T-helper 2 cell treated with Interferon-gamma antibody and Interleukin-4, amounts not matched to agents 5 μg/mL and 100 μg/mL, for 36 hours (primary cell): ENCODE measurements around the gene SIKE1.
"Not testable (repeated sequence)": the region's sequence is repeated elsewhere in the genome, so short reads cannot be mapped to it uniquely, and the experiment has no call there.

Source experiments
- DNase-seq: peaks from one replicate; pipeline ENCODE4 v3.0.0; 2021; ENCODE audit warnings: low spot score
- H3K27ac Mint-ChIP-seq: one replicate; pipeline ENCODE4 v1.8.0; 2021; ENCODE audit warnings: mild to moderate bottlenecking, mixed read lengths
- H3K27me3 Mint-ChIP-seq: one replicate; pipeline ENCODE4 v1.8.0; 2021; ENCODE audit warnings: low read depth, mixed read lengths
- H3K36me3 Mint-ChIP-seq: one replicate; pipeline ENCODE4 v1.8.0; 2021; ENCODE audit warnings: low read depth, mixed read lengths
- H3K4me1 Mint-ChIP-seq: one replicate; pipeline ENCODE4 v1.8.0; 2021; ENCODE audit warnings: low read depth, mixed read lengths
- H3K4me3 Mint-ChIP-seq: one replicate; pipeline ENCODE4 v1.8.0; 2022; ENCODE audit warnings: mild to moderate bottlenecking, moderate library complexity, mixed read lengths
- H3K9me3 Mint-ChIP-seq: one replicate; pipeline ENCODE4 v1.8.0; 2021; ENCODE audit warnings: mixed read lengths

SIKE1 gene

GRCh38 chr1:114770989-114771388 is 9.5 kb downstream of the SIKE1 start:
- H3K27me3 Mint-ChIP-seq: no peaks in the 10 kb centered on the region
- H3K9me3 Mint-ChIP-seq: no peaks in the 10 kb centered on the region
- no peak for DNase-seq
- no peak overlapping the region for H3K27ac Mint-ChIP-seq
- H3K36me3 Mint-ChIP-seq: peaks cover 30% of the 10 kb centered on the region
- no peaks in the 10 kb centered on the region for H3K4me1 Mint-ChIP-seq
- no peak overlapping the region for H3K4me3 Mint-ChIP-seq

- Mint-ChIP-seq H3K27me3 (no peaks in the 10 kb centered on the region), H3K36me3 (peaks cover 10% of the 10 kb centered on the region), H3K27ac (no peak overlapping the region), H3K9me3 (peaks cover 7% of the 10 kb centered on the region), H3K4me3 (no peak overlapping the region), H3K4me1 (peaks cover 5% of the 10 kb centered on the region)
- DNase-seq: no peak
These were observed 15.8 kb downstream of the SIKE1 start for GRCh38 chr1:114764689-114765088.

- DNase-seq: no peak
These were observed 22.1 kb downstream of the SIKE1 start for GRCh38 chr1:114758256-114758832.

GRCh38 chr1:114757455-114758255 is 22.8 kb downstream of the SIKE1 start, which contains the start of gene CSDE1:
TSS of gene CSDE1 (minus strand) at chr1:114757984. CDS start at chr1:114739890, 18,094 bp downstream.
- H3K4me1 Mint-ChIP-seq: peaks cover 43% of the 10 kb centered on the region
- H3K4me3 Mint-ChIP-seq: peak within 1 kb of the TSS; percentile 99
- H3K27ac Mint-ChIP-seq: peak within 1 kb of the TSS; percentile 100
- peaks cover 25% of the 10 kb centered on the region for H3K36me3 Mint-ChIP-seq
- peak; percentile 96 for DNase-seq
- H3K27me3 Mint-ChIP-seq: no peaks in the 10 kb centered on the region
- peaks cover 4% of the 10 kb centered on the region for H3K9me3 Mint-ChIP-seq

More at GRCh38 chr1:114758256-114758832, 22.1 kb downstream of the SIKE1 start:
- no peaks in the 10 kb centered on the region for H3K27me3 Mint-ChIP-seq
- H3K27ac Mint-ChIP-seq: peak overlapping the region; percentile 100
- peak overlapping the region; percentile 99 for H3K4me3 Mint-ChIP-seq
- H3K9me3 Mint-ChIP-seq: peaks cover 10% of the 10 kb centered on the region
- peaks cover 42% of the 10 kb centered on the region for H3K4me1 Mint-ChIP-seq
- H3K36me3 Mint-ChIP-seq: peaks cover 26% of the 10 kb centered on the region

- peaks cover 25% of the 10 kb centered on the region for H3K36me3 Mint-ChIP-seq
- peaks cover 49% of the 10 kb centered on the region for H3K4me1 Mint-ChIP-seq
- H3K27ac Mint-ChIP-seq: peak overlapping the region; percentile 100
- H3K27me3 Mint-ChIP-seq: no peaks in the 10 kb centered on the region
- no peak for DNase-seq
- peak overlapping the region; percentile 99 for H3K4me3 Mint-ChIP-seq
- peaks cover 4% of the 10 kb centered on the region for H3K9me3 Mint-ChIP-seq
These were observed 23.5 kb downstream of the SIKE1 start for GRCh38 chr1:114756949-114757454.

GRCh38 chr1:114756009-114756892 is 24.2 kb downstream of the SIKE1 start:
- H3K27me3 Mint-ChIP-seq: no peaks in the 10 kb centered on the region
- H3K4me1 Mint-ChIP-seq: peaks cover 53% of the 10 kb centered on the region
- no peak for DNase-seq
- H3K27ac Mint-ChIP-seq: peak overlapping the region; percentile 100
- H3K9me3 Mint-ChIP-seq: peaks cover 4% of the 10 kb centered on the region
- peaks cover 25% of the 10 kb centered on the region for H3K36me3 Mint-ChIP-seq
- peak overlapping the region; percentile 99 for H3K4me3 Mint-ChIP-seq

- Mint-ChIP-seq H3K36me3 (peaks cover 25% of the 10 kb centered on the region), H3K9me3 (peaks cover 4% of the 10 kb centered on the region), H3K27me3 (no peaks in the 10 kb centered on the region), H3K4me1 (peaks cover 55% of the 10 kb centered on the region), H3K4me3 (peak overlapping the region; percentile 99), H3K27ac (peak overlapping the region; percentile 100)
- no peak for DNase-seq
These were observed 25.2 kb downstream of the SIKE1 start for GRCh38 chr1:114755006-114755931.

GRCh38 chr1:114753702-114754101 is 26.8 kb downstream of the SIKE1 start:
- Mint-ChIP-seq H3K27ac (peak overlapping the region; percentile 59), H3K36me3 (peaks cover 36% of the 10 kb centered on the region), H3K4me3 (peak overlapping the region; percentile 99), H3K4me1 (peaks cover 61% of the 10 kb centered on the region)
- H3K9me3 Mint-ChIP-seq, H3K27me3 Mint-ChIP-seq, DNase-seq: not testable (repeated sequence)

- no peaks in the 10 kb centered on the region for H3K27me3 Mint-ChIP-seq
- no peak overlapping the region for H3K4me3 Mint-ChIP-seq
- peaks cover 39% of the 10 kb centered on the region for H3K36me3 Mint-ChIP-seq
- DNase-seq: no peak
- H3K9me3 Mint-ChIP-seq: no peaks in the 10 kb centered on the region
- H3K4me1 Mint-ChIP-seq: peaks cover 61% of the 10 kb centered on the region
- no peak overlapping the region for H3K27ac Mint-ChIP-seq
These were observed 27.3 kb downstream of the SIKE1 start for GRCh38 chr1:114753143-114753542.

- DNase-seq: no peak
- Mint-ChIP-seq H3K4me1 (peaks cover 64% of the 10 kb centered on the region), H3K27me3 (no peaks in the 10 kb centered on the region), H3K9me3 (no peaks in the 10 kb centered on the region), H3K36me3 (peaks cover 42% of the 10 kb centered on the region), H3K27ac (no peak overlapping the region), H3K4me3 (no peak overlapping the region)
These were observed 29.7 kb downstream of the SIKE1 start for GRCh38 chr1:114750780-114751179.

- Mint-ChIP-seq H3K4me3 (no peak overlapping the region), H3K9me3 (no peaks in the 10 kb centered on the region), H3K27ac (no peak overlapping the region), H3K36me3 (peaks cover 43% of the 10 kb centered on the region), H3K4me1 (peaks cover 59% of the 10 kb centered on the region), H3K27me3 (no peaks in the 10 kb centered on the region)
- no peak for DNase-seq
These were observed 30.6 kb downstream of the SIKE1 start for GRCh38 chr1:114749835-114750234.

GRCh38 chr1:114746450-114747121 is 33.9 kb downstream of the SIKE1 start:
- no peaks in the 10 kb centered on the region for H3K27me3 Mint-ChIP-seq
- H3K4me1 Mint-ChIP-seq: peaks cover 43% of the 10 kb centered on the region
- peak; percentile 11 for DNase-seq
- H3K9me3 Mint-ChIP-seq: no peaks in the 10 kb centered on the region
- peaks cover 57% of the 10 kb centered on the region for H3K36me3 Mint-ChIP-seq
- no peak overlapping the region for H3K4me3 Mint-ChIP-seq
- H3K27ac Mint-ChIP-seq: no peak overlapping the region
